NCI-H2196 (cell line): ENCODE results near the gene RIOK1.
"Not testable (repeated sequence)": the region's sequence is repeated elsewhere in the genome, so short reads cannot be mapped to it uniquely, and the experiment has no call there.

Experiments
- DNase-seq: peaks from one replicate; lab custom pipeline; 2025; ENCODE audit not compliant: unreplicated experiment; lab: John Stamatoyannopoulos, UW

The RIOK1 gene

DNA sequence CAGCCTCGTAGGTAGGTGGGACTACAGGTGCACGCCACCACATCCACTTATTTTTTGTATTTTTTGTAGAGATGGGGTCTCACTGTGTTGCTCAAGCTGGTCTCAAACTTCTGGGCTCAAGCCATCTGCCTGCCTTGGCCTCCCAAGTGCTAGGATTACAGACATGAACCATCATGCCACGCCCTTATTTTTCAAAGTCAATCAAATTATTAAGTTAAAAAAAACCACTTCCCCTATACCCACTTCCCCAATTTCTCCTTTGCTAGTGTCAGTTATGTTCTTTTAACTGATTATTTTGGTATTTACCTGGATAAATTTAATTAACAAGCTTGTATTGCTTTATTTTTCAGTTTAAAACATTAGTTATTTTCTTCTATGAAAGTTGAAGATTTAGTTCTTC lies 49.6 kb downstream of the RIOK1 start:
- DNase-seq = no peak

DNA sequence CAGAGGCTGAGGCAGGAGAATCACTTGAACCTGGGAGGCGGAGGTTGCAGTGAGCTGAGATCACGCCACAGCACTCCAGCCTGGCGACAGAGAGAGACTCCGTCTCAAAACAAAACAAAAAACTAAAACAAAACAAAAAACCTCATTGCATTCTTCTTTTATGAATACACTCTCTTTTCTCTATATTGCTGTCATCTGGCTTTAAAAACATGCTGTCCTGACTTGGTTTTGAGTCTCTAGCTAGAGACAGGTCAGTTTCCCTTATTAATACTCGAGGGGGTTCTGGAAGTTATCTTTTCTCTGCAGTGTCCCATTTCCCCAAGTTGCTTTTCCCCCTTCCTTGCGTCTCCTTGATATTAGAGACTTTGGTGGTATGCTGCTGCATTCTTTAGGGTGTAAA lies 50.9 kb downstream of the RIOK1 start:
- no peak for DNase-seq

GRCh38 chr6:7441048-7441775 lies 51.6 kb downstream of the RIOK1 start:
- DNase-seq = no peak

GRCh38 chr6:7442467-7442866 lies 52.9 kb downstream of the RIOK1 start:
- no peak for DNase-seq

DNA sequence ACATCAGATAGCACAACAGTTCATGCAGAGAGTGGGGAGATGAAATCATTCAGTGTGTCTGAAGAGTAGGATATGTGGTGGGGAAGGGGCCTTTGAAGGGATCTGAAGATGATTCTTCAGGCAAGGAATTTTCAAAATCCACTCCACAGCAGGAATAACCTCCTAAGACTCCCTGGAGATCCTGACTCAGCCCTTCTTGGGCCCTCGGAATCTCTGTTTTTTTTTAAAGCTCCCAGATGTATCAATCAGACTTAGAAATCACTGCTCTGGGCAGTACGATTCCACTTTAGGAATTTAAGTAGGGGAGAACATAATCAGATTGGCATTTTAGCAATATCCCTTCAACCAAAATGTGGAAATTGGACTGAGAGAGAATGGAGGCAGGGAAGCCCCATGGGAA lies 55.5 kb downstream of the RIOK1 start:
- no peak for DNase-seq

DNA sequence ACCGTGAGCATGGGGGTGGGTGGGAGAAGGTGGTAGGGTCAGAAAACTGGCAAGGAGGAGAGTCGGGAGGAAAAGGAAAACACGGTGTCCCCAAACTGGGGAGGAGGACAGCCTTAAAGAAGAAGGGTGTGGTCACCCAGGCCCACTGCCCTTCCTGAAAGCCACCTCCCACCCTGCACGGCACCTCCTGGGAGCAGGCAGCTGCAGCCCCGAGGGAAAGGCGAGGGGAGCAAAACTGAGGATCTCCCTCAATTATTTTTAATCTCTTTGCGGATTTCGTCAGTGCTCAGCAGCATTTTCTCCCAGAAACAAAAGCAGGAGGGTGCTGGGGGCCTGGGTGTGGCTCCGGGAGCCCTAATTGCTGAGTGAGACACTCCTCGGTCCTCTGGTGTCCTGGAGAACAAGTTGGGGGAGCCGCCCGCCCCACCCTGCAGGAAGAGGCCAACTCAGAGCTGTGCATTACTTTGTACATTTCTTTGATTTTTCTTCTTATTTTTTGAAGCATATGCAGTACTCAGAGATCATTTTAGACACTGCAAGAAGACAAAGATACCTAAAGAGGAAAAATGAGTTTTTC lies 56.4 kb downstream of the RIOK1 start:
- no peak for DNase-seq

DNA sequence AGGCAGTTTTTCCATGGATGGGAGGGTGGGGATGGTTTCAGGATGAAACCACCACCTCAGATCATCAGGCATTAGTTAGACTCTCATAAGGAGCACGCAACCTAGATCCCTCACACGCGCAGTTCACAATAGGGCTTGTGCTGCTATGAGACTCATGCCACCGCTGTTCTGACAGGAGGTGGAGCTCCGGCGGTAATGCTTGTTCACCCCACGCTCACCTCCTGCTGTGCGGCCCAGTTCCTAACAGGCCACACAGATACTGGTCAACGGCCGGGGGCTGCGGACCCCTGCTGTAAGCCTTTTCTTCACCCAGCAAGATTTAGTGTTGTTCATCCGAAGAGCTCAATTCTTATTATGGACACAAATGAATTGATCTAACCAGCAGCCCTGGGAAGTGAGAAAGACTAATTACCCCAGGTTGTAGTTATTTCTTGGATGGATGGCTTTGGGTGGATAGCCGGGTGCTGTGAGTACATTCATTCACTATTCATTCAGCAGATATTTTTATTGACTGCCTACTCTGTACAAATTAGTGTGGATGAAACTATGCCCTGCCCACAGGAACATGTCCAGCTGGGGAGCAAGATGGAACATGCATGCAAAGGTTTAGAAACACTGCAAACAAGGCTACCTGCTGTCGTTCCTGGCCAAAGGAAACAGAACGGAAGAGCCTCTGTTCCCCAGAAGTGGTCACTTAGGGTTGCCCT lies 57.2 kb downstream of the RIOK1 start:
- no peak for DNase-seq

GRCh38 chr6:7448232-7448631 lies 58.6 kb downstream of the RIOK1 start:
- DNase-seq = no peak

DNA sequence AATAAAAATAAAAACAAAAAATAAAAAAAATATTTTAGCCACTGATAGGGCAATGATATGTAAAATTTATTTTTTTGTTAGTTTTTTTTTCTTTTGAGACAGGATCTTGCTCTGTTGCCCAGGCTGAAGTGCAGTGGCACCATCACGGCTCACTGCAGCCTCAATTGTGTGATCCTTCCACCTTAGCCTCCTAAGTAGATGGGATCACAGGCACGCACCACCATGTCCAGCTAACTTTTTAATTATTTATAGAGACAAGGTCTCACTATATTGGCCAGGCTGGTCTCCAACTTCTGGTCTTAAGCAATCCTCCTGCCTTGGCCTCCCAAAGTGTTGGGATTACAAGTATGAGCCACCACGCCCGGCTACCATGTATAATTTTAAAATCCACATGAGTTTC lies 59.4 kb downstream of the RIOK1 start:
- DNase-seq = no peak

GRCh38 chr6:7451326-7451725 lies 61.7 kb downstream of the RIOK1 start:
- no peak for DNase-seq

DNA sequence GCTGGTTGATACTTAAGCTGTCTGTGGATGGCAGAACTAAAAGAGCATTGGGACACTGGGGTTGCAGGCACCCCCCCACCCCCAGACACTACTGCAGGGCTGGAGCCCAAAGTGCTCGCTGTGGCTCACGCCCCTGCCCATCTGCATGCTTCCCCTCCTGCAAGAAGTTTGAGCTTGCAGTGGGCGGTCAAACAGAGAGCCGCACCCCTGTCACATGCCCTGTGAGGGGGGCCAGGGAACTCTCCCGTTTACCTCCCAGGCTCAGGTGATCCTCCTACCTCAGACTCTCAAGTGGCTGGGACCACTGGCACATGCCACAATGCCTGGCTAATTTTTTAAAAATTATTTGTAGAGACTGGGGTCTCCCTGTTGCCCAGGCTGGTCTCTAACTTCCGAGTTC lies 63.3 kb downstream of the RIOK1 start:
- no peak for DNase-seq

GRCh38 chr6:7454696-7455358 lies 65.2 kb downstream of the RIOK1 start:
- no peak for DNase-seq

GRCh38 chr6:7456302-7456701 lies 66.7 kb downstream of the RIOK1 start:
- not testable (repeated sequence) for DNase-seq

DNA sequence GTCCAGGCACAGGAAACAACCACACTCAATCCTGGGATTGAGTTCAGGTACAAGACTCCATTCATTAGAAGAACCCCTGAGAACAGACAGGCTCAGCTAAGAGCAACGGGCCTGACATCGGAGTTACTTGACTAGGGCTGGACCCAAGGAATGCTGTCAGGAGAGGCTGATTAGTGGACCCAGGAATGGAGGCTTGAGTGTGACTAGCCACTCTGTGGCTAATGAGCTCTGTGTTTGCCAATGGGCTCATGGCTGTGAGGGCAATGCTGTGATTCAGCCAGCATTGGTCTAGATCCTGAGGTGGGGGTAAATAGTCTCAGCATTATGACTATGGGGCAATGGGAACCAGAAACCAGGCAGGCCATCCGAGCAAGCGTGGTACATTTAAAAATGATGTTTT lies 71.8 kb downstream of the RIOK1 start:
- no peak for DNase-seq

DNA sequence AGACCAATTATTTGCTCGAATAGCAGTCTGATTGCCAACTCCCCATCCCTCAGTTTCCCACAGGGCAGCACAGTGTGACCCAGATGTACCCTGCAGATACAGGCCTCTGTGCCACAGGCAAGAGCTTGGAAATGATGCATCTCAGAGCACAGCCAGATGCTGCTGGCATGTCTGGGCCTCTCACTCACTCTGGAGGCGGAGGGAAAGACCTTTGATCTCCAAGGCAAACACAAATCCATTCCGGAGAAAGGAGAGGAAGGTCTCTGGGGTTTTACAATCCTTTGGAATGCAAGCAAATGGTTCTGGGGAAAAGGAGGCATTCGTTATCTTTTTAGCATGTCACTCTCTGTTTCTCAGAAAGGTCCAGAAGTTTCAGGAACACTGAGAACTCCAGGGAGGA lies 74.2 kb downstream of the RIOK1 start:
- no peak for DNase-seq

- DNase-seq = no peak
Observed at GRCh38 chr6:7467007-7467897, 77.6 kb downstream of the RIOK1 start.
